Fibroblast of gingiva (primary cell): ENCODE results near the gene CLEC12A.
"Not testable (repeated sequence)": the region's sequence is repeated elsewhere in the genome, so short reads cannot be mapped to it uniquely, and the experiment has no call there.

ENCODE experiments used
- DNase-seq: peaks from one replicate; pipeline ENCODE4 v3.0.0-alpha.2; 2011; ENCODE audit warnings: low read depth

CLEC12A gene

GRCh38 chr12:9971181-9971580 lies at the start of gene CLEC12A:
CLEC12A (plus strand) TSS chr12:9971409; CDS start chr12:9971597, 188 bp downstream.
- DNase-seq: peak; percentile 2

GRCh38 chr12:9922429-9922828 lies 48.8 kb upstream of the CLEC12A start:
- no peak for DNase-seq

- DNase-seq: peak; percentile 50
Measured at GRCh38 chr12:9925705-9926393, 45.4 kb upstream of the CLEC12A start.

GRCh38 chr12:9926876-9927275 lies 44.3 kb upstream of the CLEC12A start:
- DNase-seq: no peak

GRCh38 chr12:9928607-9929006 lies 42.6 kb upstream of the CLEC12A start:
- DNase-seq: no peak

- no peak for DNase-seq
Measured at GRCh38 chr12:9931245-9931644, 40.0 kb upstream of the CLEC12A start.

- DNase-seq: no peak
Measured at GRCh38 chr12:9932270-9932669, 38.9 kb upstream of the CLEC12A start, which contains the start of gene CLEC2A. CLEC2A (minus strand) TSS chr12:9932370; CDS start chr12:9932329, 41 bp downstream.

GRCh38 chr12:9933958-9934357 lies 37.3 kb upstream of the CLEC12A start:
- peak; percentile 93 for DNase-seq

- DNase-seq: no peak
Measured at GRCh38 chr12:9935026-9935425, 36.2 kb upstream of the CLEC12A start.

- no peak for DNase-seq
Measured at GRCh38 chr12:9936591-9936990, 34.6 kb upstream of the CLEC12A start.

GRCh38 chr12:9940375-9940774 lies 30.8 kb upstream of the CLEC12A start:
- no peak for DNase-seq

GRCh38 chr12:9941838-9942237 lies 29.4 kb upstream of the CLEC12A start:
- DNase-seq: no peak

- no peak for DNase-seq
Measured at GRCh38 chr12:9943240-9943639, 28.0 kb upstream of the CLEC12A start.

- DNase-seq: no peak
Measured at GRCh38 chr12:9944391-9944790, 26.8 kb upstream of the CLEC12A start.

- DNase-seq: no peak
Measured at GRCh38 chr12:9947674-9948073, 23.5 kb upstream of the CLEC12A start.

GRCh38 chr12:9948606-9949296 lies 22.5 kb upstream of the CLEC12A start:
- no peak for DNase-seq

- DNase-seq: no peak
Measured at GRCh38 chr12:9951026-9951675, 20.1 kb upstream of the CLEC12A start.

GRCh38 chr12:9952954-9953729 lies 18.1 kb upstream of the CLEC12A start:
- not testable (repeated sequence) for DNase-seq

- no peak for DNase-seq
Measured at GRCh38 chr12:9957834-9958233, 13.4 kb upstream of the CLEC12A start.

GRCh38 chr12:9960590-9960989 lies 10.6 kb upstream of the CLEC12A start:
- no peak for DNase-seq

GRCh38 chr12:9961106-9961505 lies 10.1 kb upstream of the CLEC12A start:
- DNase-seq: no peak

GRCh38 chr12:9961901-9962300 lies 9.3 kb upstream of the CLEC12A start:
- DNase-seq: no peak
